Right cardiac atrium (tissue), 5 donors: Measurements from ENCODE around the gene GLRX3. TPM values are rescaled to one million over a fixed set of nuclear protein-coding genes. Genes with fewer than 3 reads are reported as not detected.
"Not testable (repeated sequence)": the region's sequence is repeated elsewhere in the genome, so short reads cannot be mapped to it uniquely, and the experiment has no call there.

Experiments used
- ATAC-seq, 2 donors: fragments of 200-7000 bp; cut with Tn5 transposase; one replicate each; pipeline versions ENCODE4 v1.8.0 to v1.9.1; 2020; ENCODE audit warnings: moderate library complexity in 2 of 2, mild to moderate bottlenecking in 1 of 2
- DNase-seq, 3 donors: peaks; one replicate each; pipeline ENCODE4 v3.0.0-alpha.2; 2020
- H3K27ac ChIP-seq: one replicate; pipeline ENCODE4 v1.5.1; 2013; ENCODE audit warnings: mild to moderate bottlenecking, low read length, control low read depth, moderate library complexity
- H3K27me3 ChIP-seq: one replicate; pipeline ENCODE4 v1.6.1; 2013; ENCODE audit not compliant: control insufficient read depth, insufficient read depth
- H3K4me1 ChIP-seq: one replicate; pipeline ENCODE4 v1.6.1; 2013; ENCODE audit warnings: low read length; ENCODE audit not compliant: control insufficient read depth, insufficient read depth
- H3K4me3 ChIP-seq: one replicate; pipeline ENCODE4 v1.5.1; 2013; ENCODE audit warnings: low read length, control low read depth
- H3K9me3 ChIP-seq: one replicate; pipeline ENCODE4 v1.6.1; 2013; ENCODE audit warnings: low read length; ENCODE audit not compliant: control insufficient read depth
- WGBS: extraction: QIAGEN DNeasy Blood & Tissue Kit; methylation state at CpG from one replicate; pipeline ENCODE4 v1.1.7; 2013; 5-methylcytosine and 5-hydroxymethylcytosine counted together
- intact Hi-C, 4 donors: fragments of 100-400 bp; cut with DNase I; formaldehyde crosslinking; loops; one replicate each; pipeline versions ENCODE4 v1.11.0 to v1.14.0; 2022 to 2023
- long read RNA-seq, 4 donors: library from polyadenylated mRNA; unstranded; transcript quantifications; one replicate each; pipeline ENCODE4 v2.0.0, GENCODE V29; 2020 to 2021
- polyA plus RNA-seq: library from polyadenylated mRNA; stranded (reverse); fragments of 200-250 nt; gene quantifications from one replicate; pipeline ENCODE4 v1.2.3, GENCODE V29; 2013
- total RNA-seq, 4 donors: library from RNA; stranded (reverse); fragmentation: NEBNext Ultra II Directional; extraction: Animal tissue kit (Norgen Biotek cat#: 25700); gene quantifications; one replicate each; pipeline ENCODE4 v1.2.1, GENCODE V29; 2021
- donor health status: healthy with polysubstance abuse.
- donor health status: DM: no; HTN: yes; CAD: no.
- donor health status: DM: no; HTN: no; CAD: no.
- donor health status: DM: no; HTN: yes; CAD: no; lungs with severe emphysema.
- donor health status: DM: yes; HTN: yes; CAD: no.

Gene GLRX3
- total RNA-seq (10 to 100 TPM; 52.8 to 60.0 (median 57.0) TPM), polyA plus RNA-seq (62.5 TPM)
- long read RNA-seq, donor 1, transcript GLRX3-202 (12 exons, 3,827 nt), result minor isoform, 16 of 115 reads
- long read RNA-seq, donor 1, transcript GLRX3-201 (11 exons, 1,302 nt), result major isoform, 85 of 115 reads
- long read RNA-seq, donor 1, partial matches to known transcripts, result 4 of 115 reads
- long read RNA-seq, donor 1, other reads (novel, unspliced or antisense), result 10 of 115 reads
- long read RNA-seq, donor 2, transcript GLRX3-201 (11 exons, 1,302 nt), result major isoform, 42 of 50 reads
- long read RNA-seq, donor 2, partial matches to known transcripts, result 0 of 50 reads
- long read RNA-seq, donor 2, other reads (novel, unspliced or antisense), result 4 of 50 reads
- long read RNA-seq, donor 3, transcript GLRX3-203 (13 exons, 1,921 nt), result minor isoform, 6 of 296 reads
- long read RNA-seq, donor 3, transcript GLRX3-202 (12 exons, 3,827 nt), result minor isoform, 32 of 296 reads
- long read RNA-seq, donor 3, transcript GLRX3-201 (11 exons, 1,302 nt), result major isoform, 224 of 296 reads
- long read RNA-seq, donor 3, partial matches to known transcripts, result 11 of 296 reads
- long read RNA-seq, donor 3, other reads (novel, unspliced or antisense), result 23 of 296 reads
- long read RNA-seq, donor 4, transcript GLRX3-201 (11 exons, 1,302 nt), result major isoform, 39 of 50 reads
- long read RNA-seq, donor 4, transcript GLRX3-202 (12 exons, 3,827 nt), result minor isoform, 7 of 50 reads
- long read RNA-seq, donor 4, partial matches to known transcripts, result 1 of 50 reads
- long read RNA-seq, donor 4, other reads (novel, unspliced or antisense), result 3 of 50 reads

DNA sequence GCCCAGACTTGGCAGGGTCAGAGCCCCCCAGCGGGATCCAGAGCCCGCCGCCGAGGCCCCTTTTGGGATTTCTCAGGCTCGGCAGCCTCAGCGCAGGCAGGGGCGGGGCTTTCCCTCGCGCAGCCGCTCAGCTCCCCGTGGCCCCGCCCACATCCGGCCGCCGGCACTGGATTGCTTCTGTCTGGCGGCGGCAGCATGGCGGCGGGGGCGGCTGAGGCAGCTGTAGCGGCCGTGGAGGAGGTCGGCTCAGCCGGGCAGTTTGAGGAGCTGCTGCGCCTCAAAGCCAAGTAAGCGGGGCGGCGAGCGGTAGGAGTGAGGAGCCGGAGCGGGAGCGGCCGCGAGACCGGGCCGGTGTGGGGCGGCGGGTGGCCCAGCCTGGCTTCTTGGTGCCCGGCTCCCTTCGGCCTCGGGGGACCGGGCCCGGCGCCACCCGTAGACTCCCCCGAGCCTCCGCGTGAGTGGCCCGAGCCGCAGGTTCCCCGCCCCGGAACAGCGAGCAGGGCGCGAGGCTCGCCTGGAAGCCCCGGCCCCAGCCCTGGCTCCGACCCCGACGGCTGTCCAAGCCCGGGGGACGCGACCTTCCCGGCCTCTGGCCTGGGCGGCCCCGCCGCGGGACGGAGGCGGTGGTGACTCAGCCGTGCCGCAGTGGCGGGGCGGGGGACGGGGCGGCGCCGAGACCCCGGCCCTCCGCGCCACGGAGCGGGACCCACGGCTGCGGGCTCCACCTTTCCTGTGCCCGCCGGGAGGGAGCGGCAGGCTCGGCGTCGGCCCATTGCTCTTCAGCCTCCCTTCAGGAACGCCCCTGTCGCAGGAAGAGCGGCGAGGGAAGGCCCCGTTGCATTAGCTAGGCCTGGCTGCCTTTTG, at the start of gene GLRX3:
Gene GLRX3 (plus strand): TSS at position 166 of the 864 bp plus-strand sequence. CDS start 30 bp downstream, at position 196.
- H3K27ac ChIP-seq, result peak within 1 kb of the TSS; percentile 83
- ATAC-seq (peak; percentile 97), DNase-seq (peak; percentile 93 to 98 (median 96))
- under 1% methylated on average over 96 of the region's 96 CpGs for WGBS
- no peaks in the 10 kb centered on the region for H3K9me3 ChIP-seq
- H3K4me3 ChIP-seq, result peak within 1 kb of the TSS; percentile 85
- intact Hi-C loops, result no loop called here
- H3K27me3 ChIP-seq, result no peaks in the 10 kb centered on the region
- H3K4me1 ChIP-seq, result peaks cover 4% of the 10 kb centered on the region

DNA sequence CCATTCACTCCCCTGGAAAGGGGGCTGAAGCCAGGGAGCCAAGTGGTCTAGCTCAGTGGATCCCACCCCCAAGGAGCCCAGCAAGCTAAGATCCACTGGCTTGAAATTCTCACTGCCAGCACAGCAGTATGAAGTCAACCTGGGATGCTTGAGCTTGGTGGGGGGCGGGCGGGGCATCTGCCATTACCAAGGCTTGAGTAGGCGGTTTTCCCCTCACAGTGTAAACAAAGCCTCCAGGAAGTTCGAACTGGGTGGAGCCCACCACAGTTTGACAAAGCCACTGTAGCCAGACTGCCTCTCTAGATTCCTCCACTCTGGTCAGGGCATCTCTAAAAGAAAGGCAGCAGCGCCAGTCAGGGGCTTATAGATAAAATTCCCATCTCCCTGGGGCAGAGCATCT, 45.6 kb upstream of the GLRX3 start:
- H3K27ac ChIP-seq, intact Hi-C loops, ATAC-seq, H3K27me3 ChIP-seq, H3K4me1 ChIP-seq, DNase-seq, H3K4me3 ChIP-seq, H3K9me3 ChIP-seq: not testable (repeated sequence)
- 86% methylated on average over 5 of the region's 5 CpGs for WGBS

DNA sequence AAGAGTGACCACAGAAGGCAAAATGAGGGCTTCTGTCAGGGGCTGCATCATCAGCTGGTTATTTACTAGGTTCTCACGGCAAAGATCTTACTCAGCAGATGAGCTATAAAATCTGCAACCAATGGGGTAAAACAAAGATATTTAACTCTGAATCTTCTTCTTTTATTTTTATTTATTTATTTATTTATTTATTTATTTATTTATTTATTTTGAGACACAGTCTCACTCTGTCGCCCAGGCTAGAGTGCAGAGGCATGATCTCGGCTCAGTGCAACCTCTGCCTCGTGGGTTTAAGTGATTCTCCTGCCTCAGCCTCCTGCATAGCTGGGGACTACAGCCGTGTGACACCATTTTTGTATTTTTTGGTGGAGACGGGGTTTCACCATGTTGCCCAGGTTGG, 36.8 kb upstream of the GLRX3 start:
- H3K4me1 ChIP-seq, result no peaks in the 10 kb centered on the region
- no peaks in the 10 kb centered on the region for H3K27me3 ChIP-seq
- WGBS, result 96% methylated on average over 6 of the region's 6 CpGs
- DNase-seq (no peak), ATAC-seq (no peak)
- H3K9me3 ChIP-seq, result no peaks in the 10 kb centered on the region
- intact Hi-C loops, result no loop called here
- no peak overlapping the region for H3K27ac ChIP-seq
- no peak overlapping the region for H3K4me3 ChIP-seq

DNA sequence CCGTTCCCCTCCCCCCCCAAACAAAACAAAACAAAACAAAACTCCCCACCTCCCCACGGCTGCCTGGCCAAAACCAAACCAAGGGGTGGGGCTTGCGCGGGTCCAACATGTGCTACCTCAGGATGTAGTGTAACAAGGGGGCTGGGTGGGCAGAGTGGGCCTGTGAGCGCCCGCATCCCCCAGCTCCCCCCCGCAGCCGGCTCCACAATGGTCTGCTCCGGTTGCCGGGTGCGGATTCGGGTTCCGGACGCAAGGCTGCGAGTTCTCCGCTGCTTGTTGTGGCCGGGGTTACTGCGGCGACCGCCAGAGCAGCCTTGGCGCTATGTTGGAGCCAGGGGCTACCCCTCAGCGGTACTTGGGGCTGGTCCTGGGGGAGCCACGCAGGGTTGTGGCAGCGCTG, 30.5 kb upstream of the GLRX3 start:
- no peak for ATAC-seq
- no peak overlapping the region for H3K4me3 ChIP-seq
- peak in 1 of 3 donors; percentile 51 for DNase-seq
- H3K27ac ChIP-seq, result no peak overlapping the region
- no peaks in the 10 kb centered on the region for H3K27me3 ChIP-seq
- H3K4me1 ChIP-seq, result peaks cover 3% of the 10 kb centered on the region
- intact Hi-C loops, result no loop called here
- no peaks in the 10 kb centered on the region for H3K9me3 ChIP-seq
- 67% methylated on average over 24 of the region's 24 CpGs for WGBS

DNA sequence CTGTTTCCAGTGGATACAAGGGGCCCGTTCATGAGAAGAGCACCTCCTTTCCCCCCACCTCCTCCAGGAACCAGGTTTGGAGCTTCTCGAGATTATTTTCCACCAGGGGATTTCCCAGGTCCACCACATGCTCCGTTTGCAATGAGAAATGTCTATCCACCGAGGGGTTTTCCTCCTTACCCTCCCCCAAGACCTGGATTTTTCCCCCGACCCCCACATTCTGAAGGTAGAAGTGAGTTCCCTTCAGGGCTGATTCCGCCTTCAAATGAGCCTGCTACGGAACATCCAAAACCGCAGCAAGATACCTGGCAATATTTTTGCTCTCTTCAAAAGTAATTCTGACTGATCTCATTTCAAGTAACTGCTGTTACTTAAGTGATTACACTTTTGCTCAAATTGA, 28.0 kb upstream of the GLRX3 start:
- H3K27me3 ChIP-seq, DNase-seq, ATAC-seq, H3K4me1 ChIP-seq, intact Hi-C loops, H3K27ac ChIP-seq, H3K4me3 ChIP-seq, H3K9me3 ChIP-seq: not testable (repeated sequence)
- WGBS, result 84% methylated on average over 8 of the region's 8 CpGs

DNA sequence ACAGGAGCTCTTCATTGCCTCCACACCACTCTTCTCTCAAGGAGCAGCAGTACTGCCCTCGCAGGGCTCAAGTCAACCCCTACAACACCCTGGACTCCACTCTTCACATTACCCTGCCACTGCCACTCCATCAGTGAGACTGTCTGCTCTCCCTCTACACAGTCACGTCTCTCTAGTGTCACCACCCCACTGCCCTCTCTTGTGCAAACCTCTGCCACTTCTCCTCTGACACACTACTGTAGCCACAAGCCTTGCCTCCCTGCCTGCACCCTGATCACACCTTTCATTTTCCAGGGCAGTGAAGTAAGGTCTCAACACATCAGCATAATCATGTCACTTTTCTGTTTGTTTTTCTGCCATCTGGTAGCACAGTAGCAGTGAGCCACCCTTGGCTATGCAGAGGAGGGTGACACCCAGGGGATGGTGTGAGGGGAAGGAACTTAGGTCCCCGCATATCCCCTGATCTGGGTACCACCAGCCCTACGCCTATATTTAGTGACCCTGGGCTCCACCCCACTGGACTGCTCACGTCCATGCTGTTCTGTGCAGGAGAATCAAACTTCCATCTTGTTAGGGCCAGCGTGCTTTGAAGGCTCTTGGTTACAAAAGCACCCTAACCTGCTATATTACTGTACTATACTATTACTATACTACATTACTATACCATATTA, 27.1 kb upstream of the GLRX3 start:
- no peak overlapping the region for H3K4me3 ChIP-seq
- H3K27me3 ChIP-seq, result no peaks in the 10 kb centered on the region
- intact Hi-C loops, result no loop called here
- ATAC-seq, result no peak
- no peaks in the 10 kb centered on the region for H3K9me3 ChIP-seq
- peaks cover 3% of the 10 kb centered on the region for H3K4me1 ChIP-seq
- no peak for DNase-seq
- WGBS, result 48% methylated on average over 6 of the region's 6 CpGs
- no peak overlapping the region for H3K27ac ChIP-seq

DNA sequence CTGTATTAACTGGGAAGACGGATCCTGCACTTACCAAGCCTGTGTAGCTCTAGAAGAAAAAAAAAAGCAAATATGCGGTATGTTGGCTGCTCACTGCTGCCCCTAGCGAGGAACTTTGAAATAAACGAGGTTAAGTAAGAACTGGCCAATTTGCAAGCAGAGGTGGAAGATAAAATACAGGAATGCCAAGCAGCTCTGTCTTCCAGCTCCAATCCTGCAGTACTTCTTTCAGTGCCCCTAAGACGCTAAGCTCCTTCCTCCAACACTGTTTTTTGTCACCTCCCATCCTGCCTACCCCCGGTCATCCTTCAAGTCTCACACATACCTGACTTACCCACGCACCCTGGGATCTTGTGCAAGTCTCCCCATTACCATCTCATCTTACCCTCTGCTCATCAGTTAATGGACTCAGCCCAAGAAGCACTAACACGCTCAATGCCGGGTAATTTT, 26.4 kb upstream of the GLRX3 start:
- intact Hi-C loops, result no loop called here
- peak in 2 of 3 donors; percentile 56 to 74 for DNase-seq
- Histone ChIP-seq H3K27me3 (no peaks in the 10 kb centered on the region), H3K27ac (peak overlapping the region; percentile 54), H3K4me3 (peak overlapping the region; percentile 72), H3K4me1 (peaks cover 3% of the 10 kb centered on the region), H3K9me3 (no peaks in the 10 kb centered on the region)
- ATAC-seq, result peak; percentile 27 to 32
- WGBS, result 1% methylated on average over 9 of the region's 9 CpGs

DNA sequence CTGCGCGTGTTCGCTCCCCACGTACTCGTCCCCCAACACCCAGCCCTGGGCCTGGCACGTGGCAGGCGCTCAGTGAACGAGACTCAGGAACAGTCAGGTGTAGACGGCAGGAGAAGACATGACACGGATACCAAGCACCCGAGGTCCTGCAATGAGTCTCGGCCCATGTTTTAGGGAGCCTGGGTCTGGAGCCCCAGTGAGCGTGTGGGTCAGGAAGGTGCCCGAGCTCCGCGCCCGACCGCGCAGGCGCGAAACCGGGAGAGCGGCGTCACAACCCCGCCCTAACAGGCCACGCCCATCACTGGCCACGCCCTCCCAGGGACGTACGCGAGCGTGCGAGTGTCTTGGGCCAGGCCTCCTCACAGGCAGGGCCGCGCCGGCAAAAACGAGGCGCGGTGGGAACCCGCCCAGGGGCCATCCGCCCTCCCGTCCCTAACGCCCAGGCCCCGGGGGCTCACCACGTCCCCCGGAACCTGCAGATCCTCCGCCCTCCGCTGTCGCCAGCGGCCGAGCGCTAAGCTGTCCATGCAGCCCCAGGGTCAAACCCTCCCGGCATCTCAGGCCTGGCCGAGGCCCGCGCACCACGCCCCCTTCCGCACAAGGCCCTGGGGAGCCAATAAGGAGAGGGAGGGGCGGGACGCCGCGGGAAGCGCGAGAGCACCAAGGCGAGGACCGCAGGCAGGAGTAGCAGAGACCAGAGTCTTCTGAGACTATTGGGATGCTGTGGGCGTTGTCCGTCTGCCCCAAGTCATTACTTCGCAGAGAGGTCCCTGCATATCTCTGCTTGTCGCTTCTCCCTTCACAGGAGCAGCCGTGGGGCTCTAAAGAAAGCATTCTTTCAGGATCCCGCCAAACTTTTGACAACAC, 25.7 kb upstream of the GLRX3 start, which contains the start of gene C10orf143:
Gene C10orf143 (minus strand): TSS at position 585 of the 867 bp plus-strand sequence. CDS start 58 bp downstream, at position 527.
- intact Hi-C loops, result no loop called here
- Histone ChIP-seq H3K27ac (peak within 1 kb of the TSS; percentile 91), H3K27me3 (no peaks in the 10 kb centered on the region), H3K9me3 (no peaks in the 10 kb centered on the region), H3K4me1 (peaks cover 3% of the 10 kb centered on the region), H3K4me3 (peak within 1 kb of the TSS; percentile 72)
- ATAC-seq, result peak; percentile 97 to 98
- DNase-seq, result peak; percentile 99
- WGBS, result under 1% methylated on average over 71 of the region's 71 CpGs

DNA sequence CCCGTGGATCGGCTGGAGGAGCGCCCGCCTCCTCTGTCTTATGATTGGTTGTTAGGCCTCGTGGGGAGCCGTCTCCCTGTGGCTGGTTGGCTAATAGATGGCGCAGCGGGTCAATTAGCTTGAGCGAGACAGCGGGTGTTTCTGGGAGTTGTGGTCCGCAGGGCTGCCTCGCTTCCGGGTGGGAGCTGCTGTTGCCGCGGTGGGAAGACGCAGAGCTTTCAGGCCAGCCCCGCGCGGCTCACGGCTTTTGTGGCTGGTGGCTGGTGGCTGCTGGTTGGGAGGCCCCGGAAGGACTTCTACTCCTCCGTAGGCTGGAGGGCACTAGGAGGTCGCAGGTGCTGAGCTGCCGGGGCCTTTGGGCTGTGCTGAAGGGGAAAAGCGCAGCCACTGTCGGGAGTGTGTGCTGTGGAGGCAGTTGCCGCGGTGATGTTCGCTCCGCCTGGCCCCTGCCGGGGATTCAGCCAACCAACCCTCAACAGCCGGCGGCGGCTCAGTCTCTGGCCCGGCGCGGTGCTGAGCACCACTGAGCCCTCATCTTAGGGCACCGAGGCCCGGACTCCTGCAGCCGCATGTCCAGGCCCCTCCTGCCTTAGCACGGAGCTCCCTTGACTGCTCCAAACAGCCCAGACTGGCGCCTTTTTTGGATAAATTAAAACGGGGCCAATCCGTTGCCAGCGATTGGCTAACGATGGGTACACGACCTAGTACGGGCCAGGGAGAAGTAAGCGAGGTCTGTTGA, 24.9 kb upstream of the GLRX3 start:
- ATAC-seq (peak; percentile 96 to 97), DNase-seq (peak; percentile 97 to 98 (median 97))
- intact Hi-C loops, result no loop called here
- peak overlapping the region; percentile 91 for H3K27ac ChIP-seq
- H3K27me3 ChIP-seq, result no peaks in the 10 kb centered on the region
- H3K4me1 ChIP-seq, result peaks cover 3% of the 10 kb centered on the region
- under 1% methylated on average over 49 of the region's 49 CpGs for WGBS
- no peaks in the 10 kb centered on the region for H3K9me3 ChIP-seq
- H3K4me3 ChIP-seq, result peak overlapping the region; percentile 72
